Hypothalamus (tissue), 51 donors: Measurements from ENCODE around the gene ALK.

Experiments used
- DNase-seq, 51 donors: peaks; one replicate each; lab custom pipeline; 2025; lab: John Stamatoyannopoulos, UW

The ALK gene

GRCh38 chr2:29308366-29308765 is 613.0 kb downstream of the ALK start:
- DNase-seq = no peak

GRCh38 chr2:29307519-29307918 is 613.9 kb downstream of the ALK start:
- DNase-seq = peak in 1 of 51 donors; percentile 13

GRCh38 chr2:29305762-29306161 is 615.6 kb downstream of the ALK start:
- no peak for DNase-seq

- DNase-seq = no peak
Measured at GRCh38 chr2:29304399-29305060, 616.9 kb downstream of the ALK start.

- no peak for DNase-seq
Measured at GRCh38 chr2:29296585-29296984, 624.8 kb downstream of the ALK start.

GRCh38 chr2:29295845-29296244 is 625.5 kb downstream of the ALK start:
- peak in 15 of 51 donors; percentile 4 to 32 (median 7) for DNase-seq

- DNase-seq = no peak
Measured at GRCh38 chr2:29293830-29294438, 627.5 kb downstream of the ALK start.

- DNase-seq = no peak
Measured at GRCh38 chr2:29290293-29291047, 630.9 kb downstream of the ALK start.

GRCh38 chr2:29284671-29285070 is 636.7 kb downstream of the ALK start:
- DNase-seq = no peak

- peak in 13 of 51 donors; percentile 26 to 71 (median 48) for DNase-seq
Measured at GRCh38 chr2:29281916-29282247, 639.5 kb downstream of the ALK start.

- peak; percentile 9 to 91 (median 76) for DNase-seq
Measured at GRCh38 chr2:29281086-29281915, 640.1 kb downstream of the ALK start.

- DNase-seq = peak in 4 of 51 donors; percentile 1 to 13 (median 10)
Measured at GRCh38 chr2:29278966-29279365, 642.4 kb downstream of the ALK start.

GRCh38 chr2:29276151-29276550 is 645.2 kb downstream of the ALK start:
- DNase-seq = no peak

GRCh38 chr2:29275186-29275585 is 646.2 kb downstream of the ALK start:
- DNase-seq = no peak

GRCh38 chr2:29273685-29274611 is 647.4 kb downstream of the ALK start:
- no peak for DNase-seq

GRCh38 chr2:29273004-29273684 is 648.2 kb downstream of the ALK start:
- DNase-seq = no peak

- no peak for DNase-seq
Measured at GRCh38 chr2:29272311-29272710, 649.1 kb downstream of the ALK start.

GRCh38 chr2:29270701-29271121 is 650.7 kb downstream of the ALK start:
- no peak for DNase-seq

GRCh38 chr2:29269765-29270109 is 651.6 kb downstream of the ALK start:
- DNase-seq = peak in 1 of 51 donors; percentile 15
